ENCODE data around the gene SEMA4A.

GRCh38 chr1:156220226-156220625, 66.8 kb downstream of the SEMA4A start:
- TF ChIP-seq CTCF (conservative IDR thresholded peaks at IDR 0.05; ENCODE audit: low read length) (no peak), EZH2phosphoT487 (IDR thresholded peaks at IDR 0.05; ENCODE audit: borderline replicate concordance) (no peak)

All from Loucy (cell line).